ENCODE measurements around the gene CDH4.

- no peak for TF ChIP-seq CTCF (optimal IDR thresholded peaks at IDR 0.05 in 1 of 3, IDR thresholded peaks at IDR 0.05 in 1 of 3, conservative IDR thresholded peaks at IDR 0.05 in 1 of 3; ENCODE audit: extremely low read depth in 1 of 3, insufficient read depth in 2 of 3, low read length in 3 of 3)
- no peak for TF ChIP-seq EZH2 (IDR thresholded peaks at IDR 0.05; ENCODE audit: low read length)
These were observed 394.9 kb downstream of the CDH4 start for GRCh38 chr20:61646986-61647385.

Data from keratinocyte (primary cell).